Measurements from ENCODE around the gene PLCL1.

GRCh38 chr2:198006733-198007132, 202.3 kb downstream of the PLCL1 start:
- TF ChIP-seq PATZ1 (CRISPR knock-in tag; IDR thresholded peaks at IDR 0.05; ENCODE audit: borderline replicate concordance) (no peak), ZFP3 (CRISPR knock-in tag; IDR thresholded peaks at IDR 0.05) (no peak)

Data from SK-N-SH treated with all-trans-retinoic acid at 6 μM for 48 hours (cell line).